Measurements from ENCODE around the gene RALA.

Gene RALA

GRCh38 chr7:39623047-39623731 lies at the start of gene RALA:
RALA (plus strand) TSS chr7:39623572; CDS start chr7:39686668, 63,096 bp downstream.
- POLR2A ChIA-PET: interaction anchor here (0.7 to 2.2 kb wide), 17 partner anchors 9 to 125 kb away, joined by 3 to 14 read pairs (median 4); no protein-coding TSS in a partner anchor
- peak; percentile 91 for DNase-seq (ENCODE audit: extremely low spot score)
- TF ChIP-seq LEF1 (IDR thresholded peaks at IDR 0.05; ENCODE audit: borderline replicate concordance) (no peak), BHLHE40 (IDR thresholded peaks at IDR 0.05; ENCODE audit: borderline replicate concordance) (no peak), ELF4 (IDR thresholded peaks at IDR 0.05) (peak; percentile 42; the same call in 1 of the 2 replicates), TARDBP (IDR thresholded peaks at IDR 0.05) (no peak), ZNF384 (IDR thresholded peaks at IDR 0.05) (no peak), L3MBTL2 (conservative IDR thresholded peaks at IDR 0.05) (peak; percentile 64), PKNOX1 (IDR thresholded peaks at IDR 0.05) (peak; percentile 59), NFRKB (IDR thresholded peaks at IDR 0.05) (peak; percentile 40; the same call in 1 of the 2 replicates)
- CTCF ChIA-PET: interaction anchor here (1.2 kb wide), 1 partner anchor 43 kb away, joined by 6 read pairs; no protein-coding TSS in a partner anchor

GRCh38 chr7:39574673-39575349 lies 48.6 kb upstream of the RALA start:
- ChIA-PET POLR2A (no interaction called here), CTCF (interaction anchor here (0.5 kb wide), 1 partner anchor 98 kb away, joined by 3 read pairs; no protein-coding TSS in a partner anchor)
- DNase-seq (ENCODE audit: extremely low spot score): no peak
- no peak for TF ChIP-seq LEF1 (IDR thresholded peaks at IDR 0.05; ENCODE audit: borderline replicate concordance)
- no peak for TF ChIP-seq PKNOX1 (IDR thresholded peaks at IDR 0.05)
- TF ChIP-seq ARNT (IDR thresholded peaks at IDR 0.05): no peak
- TF ChIP-seq CTBP1 (IDR thresholded peaks at IDR 0.05; ENCODE audit: borderline replicate concordance): no peak
- no peak for TF ChIP-seq TARDBP (IDR thresholded peaks at IDR 0.05)
- TF ChIP-seq NFRKB (IDR thresholded peaks at IDR 0.05): no peak
- no peak for TF ChIP-seq HDGF (IDR thresholded peaks at IDR 0.05; ENCODE audit: borderline replicate concordance)
- TF ChIP-seq L3MBTL2 (conservative IDR thresholded peaks at IDR 0.05): no peak
- no peak for TF ChIP-seq FOXM1 (IDR thresholded peaks at IDR 0.05; ENCODE audit: borderline replicate concordance)
- TF ChIP-seq SUZ12 (IDR thresholded peaks at IDR 0.05): no peak
- TF ChIP-seq ELF4 (IDR thresholded peaks at IDR 0.05): no peak
- no peak for TF ChIP-seq FOXK2 (IDR thresholded peaks at IDR 0.05)
- no peak for TF ChIP-seq BHLHE40 (IDR thresholded peaks at IDR 0.05; ENCODE audit: borderline replicate concordance)
- no peak for TF ChIP-seq FOXA1 (IDR thresholded peaks at IDR 0.05)
- no peak for TF ChIP-seq ZNF384 (IDR thresholded peaks at IDR 0.05)

GRCh38 chr7:39577229-39577874 lies 46.0 kb upstream of the RALA start:
- TF ChIP-seq PKNOX1 (IDR thresholded peaks at IDR 0.05) (no peak), HDGF (IDR thresholded peaks at IDR 0.05; ENCODE audit: borderline replicate concordance) (no peak), CTBP1 (IDR thresholded peaks at IDR 0.05; ENCODE audit: borderline replicate concordance) (no peak), BHLHE40 (IDR thresholded peaks at IDR 0.05; ENCODE audit: borderline replicate concordance) (no peak), ZNF384 (IDR thresholded peaks at IDR 0.05) (no peak), SUZ12 (IDR thresholded peaks at IDR 0.05) (no peak), FOXK2 (IDR thresholded peaks at IDR 0.05) (no peak), NFRKB (IDR thresholded peaks at IDR 0.05) (no peak), ELF4 (IDR thresholded peaks at IDR 0.05) (no peak), ARNT (IDR thresholded peaks at IDR 0.05) (no peak), TARDBP (IDR thresholded peaks at IDR 0.05) (no peak), FOXM1 (IDR thresholded peaks at IDR 0.05; ENCODE audit: borderline replicate concordance) (no peak), LEF1 (IDR thresholded peaks at IDR 0.05; ENCODE audit: borderline replicate concordance) (no peak), SP1 (IDR thresholded peaks at IDR 0.05) (no peak), FOXA1 (IDR thresholded peaks at IDR 0.05) (no peak), L3MBTL2 (conservative IDR thresholded peaks at IDR 0.05) (no peak)
- CTCF ChIA-PET: no interaction called here
- POLR2A ChIA-PET: interaction anchor here (0.9 to 4.0 kb wide), 2 partner anchors 7 to 11 kb away, joined by 3 to 20 read pairs; partner anchors contain the start of gene YAE1
- no peak for DNase-seq (ENCODE audit: extremely low spot score)

- TF ChIP-seq ZNF384 (IDR thresholded peaks at IDR 0.05) (no peak), TARDBP (IDR thresholded peaks at IDR 0.05) (no peak), SP1 (IDR thresholded peaks at IDR 0.05) (no peak), L3MBTL2 (conservative IDR thresholded peaks at IDR 0.05) (peak; percentile 74), BHLHE40 (IDR thresholded peaks at IDR 0.05; ENCODE audit: borderline replicate concordance) (no peak), HDGF (IDR thresholded peaks at IDR 0.05; ENCODE audit: borderline replicate concordance) (no peak), PKNOX1 (IDR thresholded peaks at IDR 0.05) (no peak)
- DNase-seq (ENCODE audit: extremely low spot score): peak; percentile 77
- CTCF ChIA-PET: interaction anchor here (0.5 to 5.2 kb wide), 23 partner anchors 9 to 1646 kb away, joined by 3 to 86 read pairs (median 5); partner anchors contain the start of gene CDK13
- POLR2A ChIA-PET: interaction anchor here (0.6 to 4.0 kb wide), 5 partner anchors 14 to 376 kb away, joined by 3 to 20 read pairs (median 6); partner anchors contain the start of genes RALA and YAE1
Measured at GRCh38 chr7:39580149-39580874, 43.1 kb upstream of the RALA start.

All from HEK293T (cell line).